Activated CD4-positive, CD25-positive, alpha-beta regulatory T cell treated with anti-CD3 and anti-CD28 coated beads, Interleukin-2, amount 50 U/mL, for 72 hours (primary cell): ENCODE data around the gene ARHGAP22.
A peak's percentile ranks its signal among the peaks of the same experiment; 100 is the strongest.

Source experiments
- DNase-seq: peaks from one replicate; pipeline ENCODE4 v3.0.0; 2021

Gene ARHGAP22

GRCh38 chr10:48526846-48527505, 77.9 kb downstream of the ARHGAP22 start:
- DNase-seq, result no peak

GRCh38 chr10:48526011-48526821, 78.7 kb downstream of the ARHGAP22 start:
- DNase-seq, result no peak

GRCh38 chr10:48525113-48525512, 79.8 kb downstream of the ARHGAP22 start:
- DNase-seq, result no peak

- no peak for DNase-seq
Measured at GRCh38 chr10:48523820-48524758, 80.8 kb downstream of the ARHGAP22 start.

GRCh38 chr10:48523212-48523819, 81.6 kb downstream of the ARHGAP22 start:
- no peak for DNase-seq

- no peak for DNase-seq
Measured at GRCh38 chr10:48522011-48522765, 82.7 kb downstream of the ARHGAP22 start.

- no peak for DNase-seq
Measured at GRCh38 chr10:48520594-48520993, 84.3 kb downstream of the ARHGAP22 start.

GRCh38 chr10:48520184-48520506, 84.7 kb downstream of the ARHGAP22 start:
- no peak for DNase-seq

GRCh38 chr10:48519481-48520183, 85.2 kb downstream of the ARHGAP22 start:
- DNase-seq, result no peak

- no peak for DNase-seq
Measured at GRCh38 chr10:48518986-48519385, 85.9 kb downstream of the ARHGAP22 start.

- DNase-seq, result no peak
Measured at GRCh38 chr10:48517911-48518811, 86.7 kb downstream of the ARHGAP22 start.

- DNase-seq, result no peak
Measured at GRCh38 chr10:48517482-48517881, 87.4 kb downstream of the ARHGAP22 start.

GRCh38 chr10:48516911-48517310, 88.0 kb downstream of the ARHGAP22 start:
- DNase-seq, result no peak

GRCh38 chr10:48514916-48515315, 90.0 kb downstream of the ARHGAP22 start:
- DNase-seq, result no peak

GRCh38 chr10:48514255-48514654, 90.6 kb downstream of the ARHGAP22 start:
- no peak for DNase-seq

GRCh38 chr10:48512861-48513260, 92.0 kb downstream of the ARHGAP22 start:
- no peak for DNase-seq

GRCh38 chr10:48511875-48512231, 93.0 kb downstream of the ARHGAP22 start:
- peak; percentile 18 for DNase-seq

- no peak for DNase-seq
Measured at GRCh38 chr10:48511066-48511874, 93.6 kb downstream of the ARHGAP22 start.

GRCh38 chr10:48509974-48510692, 94.7 kb downstream of the ARHGAP22 start:
- no peak for DNase-seq
